K562 (cell line): ENCODE data around the gene PREX1. TPM values are rescaled to one million over a fixed set of nuclear protein-coding genes. Genes with fewer than 3 reads are reported as not detected.

Source experiments
- ATAC-seq: fragments of 200-7000 bp; cut with Tn5 transposase; 3 replicates; pipeline ENCODE4 v1.9.1; 2020; ENCODE audit warnings: moderate library complexity
- BruUV-seq: library from RNA; stranded (reverse); fragments of 400-500 nt; replicated peaks from 2 replicates; lab custom pipeline; 2021; lab: Mats Ljungman, UMichigan
- CTCF ChIA-PET: fragments of 300-600 bp; formaldehyde crosslinking; extraction: SDS; loops from one replicate; lab custom pipeline; 2021; ENCODE audit warnings: low intra/inter-chr PET ratio; lab: Yijun Ruan, JAX
- POLR2A ChIA-PET: fragments of 300-600, 350-650 bp; sonication (Branson Sonifier 250); formaldehyde crosslinking; extraction: SDS; loops from one replicate; lab custom pipeline; 2021; ENCODE audit warnings: antibody characterized with exemption, inconsistent platforms; lab: Yijun Ruan, JAX
- DNase-seq, 4 experiments: peaks; one replicate each; pipeline versions ENCODE4 v3.0.0 to v3.0.0-alpha.2; 2011 to 2018; ENCODE audit warnings: low spot score in 3 of 4, mixed read lengths in 3 of 4; ENCODE audit errors: extremely low read depth in 1 of 4
- FAIRE-seq: peaks from 2 replicates; lab custom pipeline; 2011; peaks lifted over from hg19 to GRCh38; lab: Jason Lieb, UNC
- H2AFZ ChIP-seq: 2 replicates; pipeline ENCODE4 v1.6.0; 2011; ENCODE audit warnings: low read depth, low read length, control low read depth, inconsistent platforms
- H3K27ac ChIP-seq: fragments of 200-600 bp; 3 replicates; pipeline ENCODE4 v1.8.0; 2011; ENCODE audit warnings: low read depth, mild to moderate bottlenecking, control low read depth, inconsistent platforms, low read length, moderate library complexity, mixed read lengths; ENCODE audit errors: extremely low read depth
- H3K27me3 ChIP-seq, 2 experiments: fragments of 300-600 bp in 1 of 2; 2 replicates in 1 of 2; 3 replicates in 1 of 2; pipeline versions ENCODE4 v1.6.0 to v1.8.0; 2011; ENCODE audit warnings: inconsistent platforms in 2 of 2, low read length in 2 of 2, mild to moderate bottlenecking in 1 of 2, mixed read lengths in 1 of 2, moderate library complexity in 1 of 2; ENCODE audit not compliant: control insufficient read depth in 2 of 2, insufficient read depth in 2 of 2
- H3K36me3 ChIP-seq: fragments of 300-600 bp; 3 replicates; pipeline ENCODE4 v1.8.0; 2011; ENCODE audit warnings: mild to moderate bottlenecking, low read length, inconsistent platforms; ENCODE audit not compliant: control insufficient read depth, insufficient read depth
- H3K4me1 ChIP-seq, 2 experiments: fragments of 200-600 bp in 1 of 2; replicated peaks in 1 of 2; 2 replicates in 1 of 2; 3 replicates in 1 of 2; pipeline versions ENCODE4 v1.5.1 to v1.8.0; 2011; ENCODE audit warnings: inconsistent platforms in 2 of 2, low read length in 2 of 2, mild to moderate bottlenecking in 1 of 2, mixed read lengths in 1 of 2, moderate library complexity in 1 of 2; ENCODE audit not compliant: control insufficient read depth in 2 of 2, insufficient read depth in 2 of 2
- H3K4me2 ChIP-seq: 2 replicates; pipeline ENCODE4 v1.6.1; 2011; ENCODE audit warnings: low read length, control low read depth, inconsistent platforms, mixed read lengths; ENCODE audit not compliant: insufficient read depth
- H3K4me3 ChIP-seq: fragments of 200-600 bp; sonication (generic), shearing (Covaris generic); 2 replicates; pipeline ENCODE4 v1.5.1; 2016; ENCODE audit warnings: control low read depth, inconsistent platforms
- H3K79me2 ChIP-seq: fragments of 200-600 bp; 3 replicates; pipeline ENCODE4 v1.8.0; 2011; ENCODE audit warnings: low read length, inconsistent platforms; ENCODE audit not compliant: control insufficient read depth, insufficient read depth
- H3K9ac ChIP-seq, 2 experiments: 2 replicates each; pipeline versions ENCODE4 v1.6.0 to v1.6.1; 2011; ENCODE audit warnings: low read depth in 2 of 2, low read length in 2 of 2, control low read depth in 1 of 2, inconsistent platforms in 1 of 2, mild to moderate bottlenecking in 1 of 2, mixed read lengths in 1 of 2; ENCODE audit not compliant: insufficient read depth in 1 of 2
- H3K9me1 ChIP-seq: one replicate; pipeline ENCODE4 v1.6.0; 2011; ENCODE audit warnings: inconsistent platforms, mild to moderate bottlenecking, low read length, moderate library complexity; ENCODE audit not compliant: control insufficient read depth, insufficient read depth
- H3K9me3 ChIP-seq: replicated peaks from 2 replicates; pipeline ENCODE4 v1.5.1; 2011; ENCODE audit warnings: low read depth, low read length, inconsistent platforms; ENCODE audit not compliant: control insufficient read depth, insufficient read depth
- H4K20me1 ChIP-seq: replicated peaks from 2 replicates; pipeline ENCODE4 v1.6.1; 2011; ENCODE audit warnings: low read length, inconsistent platforms, mixed read lengths; ENCODE audit not compliant: control insufficient read depth, insufficient read depth
- CAMTA2 ChIP-seq: fragments of 250-450 bp; sonication (Bioruptor Pico); conservative IDR thresholded peaks from 2 replicates; pipeline ENCODE4 v1.5.1; 2022
- WGBS: fragments of 100-300 bp; shearing (Covaris generic); methylation state at CpG from one replicate; pipeline ENCODE4 v1.1.6; 2016; ENCODE audit warnings: low coverage, mixed read lengths; ENCODE audit not compliant: insufficient coverage; ENCODE audit errors: missing lambda C conversion rate; 5-methylcytosine and 5-hydroxymethylcytosine counted together
- in situ Hi-C: fragments of 300-500 bp; cut with MboI; formaldehyde crosslinking; loops from 4 replicates; pipeline ENCODE4 v1.15.0; 2018; ENCODE audit warnings: inconsistent platforms, mixed read lengths
- intact Hi-C: fragments of 100-400 bp; cut with micrococcal nuclease; formaldehyde crosslinking; loops from 2 replicates; pipeline ENCODE4 v1.14.2; 2022
- polyA plus RNA-seq, 8 experiments: library from polyadenylated mRNA; depleted of rRNA in 4 of 8; stranded (reverse) in 5 of 8; unstranded in 3 of 8; fragments of >200 nt; fragmentation: Nextera tagmentation in 2 of 8; fragmentation: Illumina TruSeq in 1 of 8; extraction: Ambion mirVana in 2 of 8; extraction: Trizol in 1 of 8; gene quantifications; 2 replicates each; pipeline versions ENCODE4 v1.2.1 to v1.2.3, GENCODE V29; 2011 to 2014; ENCODE audit warnings: inconsistent platforms in 1 of 8, missing spikeins in 1 of 8
- total RNA-seq, 7 experiments: library from RNA; depleted of rRNA in 6 of 7; stranded (reverse); fragments of >200 nt in 6 of 7; fragmentation: Illumina TruSeq in 2 of 7; extraction: Trizol in 2 of 7; gene quantifications; 2 replicates each; pipeline versions ENCODE4 v1.2.1 to v1.2.3, GENCODE V29; 2011 to 2021; ENCODE audit warnings: low replicate concordance in 1 of 7
- TF ChIP-seq, protein P1 (sequence below), 3 experiments: fragments of 200-800 bp in 1 of 3; fragments of 250-450 bp in 1 of 3; fragments of 450-650 bp in 1 of 3; sonication (Bioruptor Pico) in 1 of 3; sonication (Bioruptor generic) in 1 of 3; formaldehyde crosslinking in 1 of 3; IDR thresholded peaks; 2 replicates each; pipeline versions ENCODE4 v1.6.1 to v1.8.0; 2016 to 2022; ENCODE audit warnings: mild to moderate bottlenecking in 2 of 3, missing genetic modification characterization in 2 of 3, missing compliant biosample characterization in 1 of 3, moderate library complexity in 1 of 3

The PREX1 gene
- total and polyA plus RNA-seq, 9 of the 15 experiments (the other 6 are each of a cell fraction or from before 2014, with no cell fraction given), result 0.37 to 10.4 (median 4.8) TPM

DNA sequence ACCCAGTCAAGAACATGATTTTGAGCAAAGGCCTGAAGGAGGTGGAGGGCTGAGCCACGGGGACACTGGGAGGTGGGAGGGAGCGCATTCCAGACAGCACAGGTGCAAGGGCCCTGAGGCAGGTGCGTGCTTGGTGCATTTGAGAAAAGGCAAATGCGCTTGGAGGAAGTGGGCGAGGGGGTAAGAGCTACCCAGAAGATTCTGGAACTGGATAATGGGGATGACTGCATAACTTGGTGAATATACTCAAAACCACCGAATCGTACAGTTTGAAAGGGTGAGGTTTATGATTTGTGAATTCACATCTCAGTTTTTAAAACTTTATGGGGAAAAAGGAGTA is 9.8 kb downstream of the PREX1 start:
- Histone ChIP-seq H3K4me2 (no peak overlapping the region), H3K4me3 (no peak overlapping the region), H3K4me1 (no peaks in the 10 kb centered on the region), H3K9me1 (no peaks in the 10 kb centered on the region), H3K36me3 (no peaks in the 10 kb centered on the region), H2AFZ (no peak overlapping the region), H3K79me2 (no peaks in the 10 kb centered on the region), H3K27me3 (peaks cover 3 to 9% of the 10 kb centered on the region in 2 experiments; a peak in 3 of 5 replicates), H3K27ac (no peak overlapping the region), H3K9me3 (no peaks in the 10 kb centered on the region), H4K20me1 (0 out of 2 replicates have a peak, but pooled peaks cover 6% of the 10 kb centered on the region), H3K9ac (no peak overlapping the region)
- no TSS peak for BruUV-seq
- 40% methylated on average over 7 of the region's 7 CpGs for WGBS
- in situ Hi-C loops (no loop called here), intact Hi-C loops (no loop called here)
- CTCF ChIA-PET, result no interaction called here
- DNase-seq (no peak), FAIRE-seq (no peak), ATAC-seq (no peak)
- no peak for TF ChIP-seq CAMTA2 (CRISPR knock-in tag)
- TF ChIP-seq, protein P1, sequence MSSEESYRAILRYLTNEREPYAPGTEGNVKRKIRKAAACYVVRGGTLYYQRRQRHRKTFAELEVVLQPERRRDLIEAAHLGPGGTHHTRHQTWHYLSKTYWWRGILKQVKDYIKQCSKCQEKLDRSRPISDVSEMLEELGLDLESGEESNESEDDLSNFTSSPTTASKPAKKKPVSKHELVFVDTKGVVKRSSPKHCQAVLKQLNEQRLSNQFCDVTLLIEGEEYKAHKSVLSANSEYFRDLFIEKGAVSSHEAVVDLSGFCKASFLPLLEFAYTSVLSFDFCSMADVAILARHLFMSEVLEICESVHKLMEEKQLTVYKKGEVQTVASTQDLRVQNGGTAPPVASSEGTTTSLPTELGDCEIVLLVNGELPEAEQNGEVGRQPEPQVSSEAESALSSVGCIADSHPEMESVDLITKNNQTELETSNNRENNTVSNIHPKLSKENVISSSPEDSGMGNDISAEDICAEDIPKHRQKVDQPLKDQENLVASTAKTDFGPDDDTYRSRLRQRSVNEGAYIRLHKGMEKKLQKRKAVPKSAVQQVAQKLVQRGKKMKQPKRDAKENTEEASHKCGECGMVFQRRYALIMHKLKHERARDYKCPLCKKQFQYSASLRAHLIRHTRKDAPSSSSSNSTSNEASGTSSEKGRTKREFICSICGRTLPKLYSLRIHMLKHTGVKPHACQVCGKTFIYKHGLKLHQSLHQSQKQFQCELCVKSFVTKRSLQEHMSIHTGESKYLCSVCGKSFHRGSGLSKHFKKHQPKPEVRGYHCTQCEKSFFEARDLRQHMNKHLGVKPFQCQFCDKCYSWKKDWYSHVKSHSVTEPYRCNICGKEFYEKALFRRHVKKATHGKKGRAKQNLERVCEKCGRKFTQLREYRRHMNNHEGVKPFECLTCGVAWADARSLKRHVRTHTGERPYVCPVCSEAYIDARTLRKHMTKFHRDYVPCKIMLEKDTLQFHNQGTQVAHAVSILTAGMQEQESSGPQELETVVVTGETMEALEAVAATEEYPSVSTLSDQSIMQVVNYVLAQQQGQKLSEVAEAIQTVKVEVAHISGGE (CRISPR knock-in tag; IDR thresholded peaks at IDR 0.05), result peak in 1 of 3 experiments; percentile 18; a peak in 1 of 6 replicates
- POLR2A ChIA-PET, result no interaction called here
